Adrenal gland (tissue), 5 donors: ENCODE measurements around the gene ARFGAP1.

Source experiments
- POLR2A ChIP-seq, 2 donors: fragments of 450-650 bp; IDR thresholded peaks; one replicate each; pipeline ENCODE4 v1.6.1; 2017; ENCODE audit warnings: antibody characterized with exemption in 2 of 2, mild to moderate bottlenecking in 2 of 2, moderate library complexity in 1 of 2
- TF ChIP-seq, protein P1 (sequence below), 6 experiments: fragments of 450-650 bp in 4 of 6; fragments of 200-600 bp in 2 of 6; sonication (generic) in 1 of 6; IDR thresholded peaks; 1 replicate in 5 of 6; 2 replicates in 1 of 6; pipeline versions ENCODE4 v1.5.1 to v1.8.0; 2016 to 2021; ENCODE audit warnings: antibody characterized with exemption in 6 of 6, mild to moderate bottlenecking in 2 of 6, moderate library complexity in 1 of 6
- donor health status: DM: no; HTN: no; CAD: no.

DNA sequence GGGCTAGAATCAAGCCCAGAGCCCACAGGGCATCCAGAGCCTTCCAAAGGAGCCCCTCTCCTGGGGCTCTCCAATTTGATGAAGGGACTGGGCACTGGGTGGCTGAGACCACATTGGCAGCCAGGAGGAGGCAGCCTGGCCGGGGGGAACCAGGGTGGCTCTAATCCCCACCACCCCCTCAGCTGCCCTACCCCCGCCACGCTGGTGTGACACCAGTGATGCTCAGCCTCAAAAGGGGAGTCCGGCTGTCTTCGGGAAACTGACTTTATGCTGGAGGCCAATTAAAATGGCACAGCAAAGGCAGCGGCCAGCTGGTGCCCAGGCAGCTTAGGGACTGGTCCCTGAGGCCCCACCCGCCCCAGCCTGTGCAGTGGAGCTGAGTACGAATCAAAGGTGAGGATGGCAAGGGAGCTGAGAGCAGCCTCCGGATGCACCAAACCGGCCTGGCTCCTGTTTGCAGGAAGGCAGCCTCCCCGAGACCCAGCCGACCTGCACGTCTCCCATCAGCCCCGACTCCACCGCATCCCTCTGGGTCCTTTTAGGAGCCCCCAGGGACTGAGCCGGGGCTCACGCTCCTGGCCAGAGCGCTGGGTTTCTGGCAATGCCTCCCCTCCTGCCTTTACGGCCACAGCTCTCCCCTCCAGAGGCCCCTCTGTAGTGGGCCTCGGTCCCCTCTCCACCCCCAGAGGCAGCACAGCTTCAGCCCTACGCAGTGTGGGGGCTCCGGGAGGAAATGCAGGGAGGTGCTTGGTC is 60.1 kb downstream of the ARFGAP1 start:
- no peak for TF ChIP-seq POLR2A (IDR thresholded peaks at IDR 0.05)
- TF ChIP-seq, protein P1, sequence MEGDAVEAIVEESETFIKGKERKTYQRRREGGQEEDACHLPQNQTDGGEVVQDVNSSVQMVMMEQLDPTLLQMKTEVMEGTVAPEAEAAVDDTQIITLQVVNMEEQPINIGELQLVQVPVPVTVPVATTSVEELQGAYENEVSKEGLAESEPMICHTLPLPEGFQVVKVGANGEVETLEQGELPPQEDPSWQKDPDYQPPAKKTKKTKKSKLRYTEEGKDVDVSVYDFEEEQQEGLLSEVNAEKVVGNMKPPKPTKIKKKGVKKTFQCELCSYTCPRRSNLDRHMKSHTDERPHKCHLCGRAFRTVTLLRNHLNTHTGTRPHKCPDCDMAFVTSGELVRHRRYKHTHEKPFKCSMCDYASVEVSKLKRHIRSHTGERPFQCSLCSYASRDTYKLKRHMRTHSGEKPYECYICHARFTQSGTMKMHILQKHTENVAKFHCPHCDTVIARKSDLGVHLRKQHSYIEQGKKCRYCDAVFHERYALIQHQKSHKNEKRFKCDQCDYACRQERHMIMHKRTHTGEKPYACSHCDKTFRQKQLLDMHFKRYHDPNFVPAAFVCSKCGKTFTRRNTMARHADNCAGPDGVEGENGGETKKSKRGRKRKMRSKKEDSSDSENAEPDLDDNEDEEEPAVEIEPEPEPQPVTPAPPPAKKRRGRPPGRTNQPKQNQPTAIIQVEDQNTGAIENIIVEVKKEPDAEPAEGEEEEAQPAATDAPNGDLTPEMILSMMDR (IDR thresholded peaks at IDR 0.05): no peak
